Mucosa of gallbladder (tissue), 1 donor: ENCODE measurements around the gene VWA5A. TPM values are rescaled to one million over a fixed set of nuclear protein-coding genes. Genes with fewer than 3 reads are reported as not detected.
A peak's percentile ranks its signal among the peaks of the same experiment; 100 is the strongest.

Experiments used
- DNase-seq: peaks from one replicate; pipeline ENCODE4 v3.0.0-alpha.2; 2020; ENCODE audit warnings: low spot score
- total RNA-seq: library from RNA; stranded (reverse); gene quantifications from one replicate; pipeline ENCODE4 v1.2.1, GENCODE V29; 2021
- donor health status: DM: no; HTN: no; CAD: no.

The VWA5A gene, protein sequence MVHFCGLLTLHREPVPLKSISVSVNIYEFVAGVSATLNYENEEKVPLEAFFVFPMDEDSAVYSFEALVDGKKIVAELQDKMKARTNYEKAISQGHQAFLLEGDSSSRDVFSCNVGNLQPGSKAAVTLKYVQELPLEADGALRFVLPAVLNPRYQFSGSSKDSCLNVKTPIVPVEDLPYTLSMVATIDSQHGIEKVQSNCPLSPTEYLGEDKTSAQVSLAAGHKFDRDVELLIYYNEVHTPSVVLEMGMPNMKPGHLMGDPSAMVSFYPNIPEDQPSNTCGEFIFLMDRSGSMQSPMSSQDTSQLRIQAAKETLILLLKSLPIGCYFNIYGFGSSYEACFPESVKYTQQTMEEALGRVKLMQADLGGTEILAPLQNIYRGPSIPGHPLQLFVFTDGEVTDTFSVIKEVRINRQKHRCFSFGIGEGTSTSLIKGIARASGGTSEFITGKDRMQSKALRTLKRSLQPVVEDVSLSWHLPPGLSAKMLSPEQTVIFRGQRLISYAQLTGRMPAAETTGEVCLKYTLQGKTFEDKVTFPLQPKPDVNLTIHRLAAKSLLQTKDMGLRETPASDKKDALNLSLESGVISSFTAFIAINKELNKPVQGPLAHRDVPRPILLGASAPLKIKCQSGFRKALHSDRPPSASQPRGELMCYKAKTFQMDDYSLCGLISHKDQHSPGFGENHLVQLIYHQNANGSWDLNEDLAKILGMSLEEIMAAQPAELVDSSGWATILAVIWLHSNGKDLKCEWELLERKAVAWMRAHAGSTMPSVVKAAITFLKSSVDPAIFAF
- total RNA-seq = 60.2 TPM

DNA sequence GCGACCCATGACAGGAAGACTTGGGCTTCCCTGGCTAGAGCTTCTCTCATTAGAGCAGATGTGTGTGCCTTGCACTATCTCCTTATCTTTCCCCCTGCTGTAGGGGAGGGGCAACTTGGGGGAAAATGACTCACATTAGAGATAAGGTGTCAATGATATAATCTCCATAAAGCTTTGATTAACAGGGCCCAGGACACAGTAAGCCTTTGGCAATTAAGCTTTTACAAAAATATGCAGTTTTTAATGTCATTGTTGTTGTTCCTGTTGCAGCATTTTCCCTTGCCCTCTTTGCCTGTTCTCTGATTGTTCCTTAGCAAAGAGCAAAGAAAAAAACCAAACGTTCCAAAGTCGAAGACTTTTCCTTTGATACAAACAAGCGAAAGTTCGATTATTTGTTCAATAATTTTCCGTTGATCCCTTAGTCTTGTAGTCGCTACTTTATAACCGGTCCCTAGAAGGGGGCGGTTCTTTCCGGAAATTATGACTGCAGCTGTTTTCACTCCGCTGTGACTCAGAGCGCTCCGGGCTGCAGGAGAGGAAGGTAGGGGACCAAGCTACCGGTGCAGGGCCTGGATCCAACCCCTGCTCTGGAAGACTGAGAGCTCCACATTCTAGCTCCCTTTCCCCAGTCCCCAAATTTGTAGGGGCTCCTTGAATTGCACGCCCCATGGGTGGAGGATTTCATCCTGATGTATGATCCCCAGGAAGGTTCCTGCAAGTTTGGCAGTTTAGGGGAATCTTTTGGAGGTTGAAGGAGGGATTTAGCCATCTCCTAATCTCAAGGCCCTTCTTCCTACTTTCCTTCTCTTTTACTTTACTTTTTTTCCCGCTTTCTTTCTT is at the start of gene VWA5A:
Gene VWA5A (plus strand): TSS at position 509 of the 840 bp plus-strand sequence. CDS start 2,062 bp downstream, outside the sequence.
- DNase-seq = peak; percentile 90

DNA sequence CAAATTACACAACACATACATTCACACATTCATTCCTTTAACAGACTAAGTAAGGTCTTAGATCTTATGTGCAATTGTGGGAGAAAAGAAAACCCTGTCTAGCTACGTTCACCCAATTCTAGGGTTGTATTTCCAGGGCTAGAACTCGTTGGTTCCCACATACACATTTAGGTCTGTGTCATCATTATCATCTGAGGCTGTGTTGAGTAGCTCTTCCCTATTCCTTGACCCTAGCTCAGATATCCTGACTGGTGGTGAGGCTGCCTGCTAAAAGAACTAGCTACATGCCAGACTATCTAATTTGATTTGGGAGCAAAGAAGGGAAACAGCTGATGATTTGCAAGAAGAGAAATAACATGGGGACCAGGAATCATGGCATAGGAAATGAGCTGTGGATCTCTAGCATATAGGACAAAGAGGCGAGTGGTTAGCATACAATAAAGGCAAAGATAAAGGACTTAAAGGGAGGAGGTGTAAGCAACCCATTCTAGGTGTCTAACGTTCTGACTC is 46.6 kb upstream of the VWA5A start:
- DNase-seq = no peak

DNA sequence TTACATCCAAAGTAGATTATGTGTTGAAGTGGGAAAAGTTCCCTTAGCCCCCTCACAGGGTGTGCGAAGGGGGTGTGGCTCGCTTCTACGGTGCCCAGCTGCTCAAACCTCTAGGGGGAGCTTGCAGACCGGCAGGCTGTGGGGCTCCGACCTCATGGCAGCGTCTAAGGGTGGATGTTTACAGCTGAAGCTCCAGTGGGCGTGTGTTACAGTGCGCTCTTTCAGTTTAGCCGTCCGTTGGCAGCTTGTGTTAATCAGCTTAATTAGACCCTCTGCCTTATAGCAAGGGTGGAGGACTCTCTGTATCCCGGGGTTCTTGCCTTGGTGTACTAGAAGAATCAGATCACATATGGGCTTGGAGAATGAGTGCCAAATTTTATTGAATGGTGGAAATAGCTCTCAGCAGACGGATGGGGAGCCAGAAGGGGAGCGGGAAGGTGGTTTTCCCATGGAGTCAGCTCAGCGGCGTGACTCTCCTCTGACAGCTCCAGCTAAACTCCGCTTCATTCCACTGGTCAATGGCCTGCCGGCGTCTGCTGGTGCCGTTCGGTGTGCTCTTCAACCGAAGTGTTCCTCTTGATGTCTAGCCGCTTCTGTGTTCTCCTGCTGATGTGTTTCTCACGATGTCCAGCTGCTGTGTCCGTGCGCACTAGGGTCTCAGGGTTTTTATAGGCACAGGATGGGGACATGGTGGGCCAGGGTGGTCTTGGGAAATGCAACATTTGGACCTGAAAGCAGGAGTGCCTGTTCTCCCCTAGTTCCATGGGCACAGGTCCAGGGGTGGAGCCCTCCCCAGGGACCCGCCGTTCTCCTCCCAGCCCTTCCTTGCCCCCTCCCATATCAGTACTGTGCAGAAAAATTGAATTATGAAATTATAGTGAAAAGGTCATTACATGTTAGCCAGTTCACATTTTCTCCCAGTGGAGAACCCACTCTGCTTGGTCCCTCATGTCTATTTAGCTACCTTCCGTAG is 45.5 kb upstream of the VWA5A start:
- DNase-seq = no peak

DNA sequence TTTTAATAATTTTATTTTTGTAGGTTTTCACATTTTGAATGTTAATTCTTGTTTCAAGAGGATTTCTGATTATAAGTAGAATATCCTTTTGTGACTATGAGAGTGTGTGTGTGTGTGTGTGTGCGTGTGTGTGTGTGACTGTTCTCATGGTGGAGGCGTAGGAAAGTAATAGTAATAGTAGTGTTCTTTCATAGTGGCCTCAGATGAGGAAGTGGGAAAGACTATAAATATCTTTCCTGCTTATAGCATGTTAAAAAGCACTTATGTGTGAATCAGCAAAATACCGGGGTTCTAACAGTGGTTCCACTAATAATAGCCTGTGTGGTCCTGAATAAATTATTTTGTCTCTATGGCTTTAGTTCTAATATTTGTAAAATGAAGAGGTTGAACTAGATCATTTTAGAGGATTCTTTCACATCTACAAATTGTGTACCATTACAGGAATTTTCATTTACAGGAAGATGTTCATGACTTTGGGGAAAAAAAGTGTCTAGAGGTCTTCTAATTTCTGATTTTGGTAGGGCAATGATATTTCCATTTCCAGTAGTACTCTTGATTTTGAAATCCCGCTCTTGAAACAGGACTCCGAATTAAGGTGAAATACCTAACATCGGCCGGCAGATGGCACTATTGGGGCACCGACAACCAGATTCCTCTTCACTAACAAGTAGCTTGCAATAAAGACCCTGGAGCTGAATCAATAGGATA is 44.2 kb upstream of the VWA5A start:
- peak; percentile 60 for DNase-seq

DNA sequence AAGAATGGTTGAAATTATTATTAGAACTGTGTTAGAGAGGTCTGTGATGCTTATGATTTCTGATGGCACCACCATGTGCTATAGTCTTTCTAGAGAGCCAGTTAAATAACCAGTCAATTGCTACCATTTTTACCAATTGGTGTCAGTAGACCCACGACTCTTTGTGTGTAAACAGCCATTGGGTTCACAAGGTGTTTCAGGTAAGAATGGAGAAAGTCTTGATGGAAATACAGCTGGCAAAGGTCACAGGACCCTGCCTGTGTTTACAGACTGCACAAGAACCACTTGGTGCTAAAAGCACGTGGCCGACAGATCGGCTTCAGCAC is 43.7 kb upstream of the VWA5A start:
- DNase-seq = no peak

DNA sequence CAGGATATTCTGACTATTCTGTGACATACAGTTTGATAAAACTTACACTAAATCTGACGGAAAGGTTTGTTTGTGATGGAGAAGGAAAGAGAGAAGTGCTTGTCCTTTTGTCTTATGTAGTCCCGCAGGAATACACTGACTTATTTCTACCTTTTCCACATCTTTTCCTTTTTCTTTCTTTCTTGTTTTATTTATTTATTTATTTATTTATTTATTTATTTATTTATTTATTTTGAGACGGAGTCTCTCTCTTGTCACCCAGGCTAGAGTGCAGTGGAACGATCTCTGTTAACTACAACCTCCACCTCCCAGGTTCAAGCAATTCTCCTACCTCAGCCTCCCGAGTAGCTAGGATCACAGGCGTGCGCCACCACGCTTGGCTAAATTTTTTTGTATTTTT is 43.1 kb upstream of the VWA5A start:
- DNase-seq = no peak

DNA sequence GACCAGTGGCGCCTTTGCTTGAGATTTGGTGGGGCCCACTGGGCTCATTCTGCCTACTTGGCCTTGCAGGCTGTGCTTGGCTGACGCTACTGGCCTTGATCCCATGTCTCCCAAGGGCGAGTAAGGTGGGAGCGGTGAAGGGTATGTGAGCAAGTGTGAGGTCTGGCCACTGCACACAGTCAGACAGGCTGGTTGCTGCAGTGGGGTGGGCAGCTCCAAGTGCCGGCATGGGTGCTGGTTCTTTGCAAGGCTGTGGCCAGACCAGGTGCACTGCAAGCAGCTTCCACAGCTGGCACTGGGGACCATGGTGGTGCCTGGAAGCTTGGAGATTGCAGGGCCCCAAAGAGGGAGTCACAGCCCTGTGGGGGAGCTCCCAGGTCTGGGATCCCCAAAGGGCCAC is 40.7 kb upstream of the VWA5A start:
- no peak for DNase-seq

DNA sequence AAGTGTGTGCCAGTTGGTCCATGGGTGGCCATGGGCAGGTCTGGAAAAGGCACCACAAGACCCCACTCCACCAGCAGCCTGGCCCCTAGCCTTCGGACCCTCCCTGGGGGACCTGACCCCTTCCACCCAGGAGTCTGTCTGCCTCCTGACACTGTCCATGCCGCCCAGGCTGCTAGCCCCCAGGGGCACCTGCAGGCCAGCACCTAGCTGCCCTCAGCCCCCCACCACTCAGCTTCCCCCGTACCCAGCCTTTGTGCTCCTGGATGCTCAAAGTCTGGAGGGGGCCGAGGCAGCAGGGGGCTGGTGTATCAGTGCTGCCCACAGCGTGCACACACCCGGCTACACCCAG is 39.8 kb upstream of the VWA5A start:
- no peak for DNase-seq

DNA sequence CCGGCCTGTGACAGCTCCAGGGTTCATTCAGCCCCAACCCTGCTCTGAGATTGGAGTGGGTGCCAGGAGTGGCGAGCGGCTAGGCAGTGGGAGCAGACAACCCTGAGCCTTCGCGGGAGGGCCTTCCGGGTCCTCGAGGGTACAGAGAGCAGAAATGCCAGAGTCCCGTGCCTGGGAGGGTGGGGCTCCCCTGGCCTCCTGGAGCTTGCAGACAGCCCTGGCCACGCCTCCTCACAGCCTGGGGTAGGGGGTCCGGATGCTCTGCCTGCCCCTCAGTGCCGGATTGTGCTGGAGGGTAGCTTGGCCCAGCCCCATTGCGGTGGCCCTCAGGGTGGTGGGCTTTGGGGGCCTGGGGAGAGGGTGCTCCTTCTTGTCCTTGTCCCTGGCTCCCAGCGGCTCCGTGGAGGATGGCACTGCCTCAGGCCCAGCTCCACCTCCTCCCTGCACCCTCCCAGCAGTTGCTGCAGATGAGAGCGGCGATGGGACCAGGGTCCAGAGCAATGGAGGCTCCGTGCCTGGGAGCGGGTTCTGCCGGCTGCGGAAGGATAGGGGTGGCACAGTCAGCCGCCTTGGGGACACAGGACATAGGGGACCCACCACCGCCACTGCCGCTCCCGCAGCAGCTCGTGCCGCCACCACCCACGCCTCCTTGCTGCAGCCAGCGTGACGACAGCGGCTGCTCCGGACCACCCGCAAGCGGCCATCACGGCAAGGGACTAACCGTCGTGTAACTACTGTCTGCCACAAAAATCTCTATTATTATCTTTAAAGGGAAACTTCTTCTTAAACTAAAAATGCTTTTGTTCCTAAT is 39.2 kb upstream of the VWA5A start:
- no peak for DNase-seq

DNA sequence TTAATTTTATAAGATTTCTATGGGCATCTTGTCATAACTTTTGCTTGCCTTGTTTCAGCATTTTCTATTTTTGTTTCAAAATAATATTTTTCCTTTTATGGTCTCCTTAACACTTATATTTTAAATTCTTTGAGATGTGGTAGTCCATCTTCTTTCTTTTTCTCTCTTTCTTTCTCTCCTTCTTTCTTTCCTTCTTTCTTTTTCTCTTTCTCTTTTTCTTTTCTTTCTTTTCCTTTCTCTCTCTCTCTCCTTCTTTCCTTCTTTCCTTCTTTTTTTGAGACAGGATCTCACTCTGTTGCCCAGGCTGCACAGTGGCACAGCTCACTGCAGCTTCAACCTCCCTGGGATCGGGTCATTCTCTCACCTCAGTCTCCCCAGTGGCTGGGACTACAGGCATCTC is 38.0 kb upstream of the VWA5A start:
- DNase-seq = no peak

DNA sequence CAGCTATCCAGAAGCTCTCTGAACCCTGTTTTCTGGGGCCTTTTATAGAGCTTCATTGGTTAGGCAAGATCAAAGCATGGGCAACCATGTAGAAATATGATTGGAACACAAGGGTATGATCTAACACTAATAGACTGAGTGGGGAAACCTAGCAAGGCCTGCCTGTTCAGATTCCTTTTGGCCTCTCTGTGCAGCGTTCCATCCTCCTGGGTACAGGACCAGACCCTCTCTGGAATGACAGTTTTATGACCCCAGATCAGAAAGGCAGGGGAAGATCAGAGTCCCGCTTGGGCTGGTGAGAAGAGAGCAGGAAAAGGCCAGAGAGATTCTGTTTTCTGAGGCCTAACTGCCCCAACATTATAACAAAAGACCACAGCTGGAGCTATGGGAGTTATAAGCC is 36.7 kb upstream of the VWA5A start:
- DNase-seq = no peak

DNA sequence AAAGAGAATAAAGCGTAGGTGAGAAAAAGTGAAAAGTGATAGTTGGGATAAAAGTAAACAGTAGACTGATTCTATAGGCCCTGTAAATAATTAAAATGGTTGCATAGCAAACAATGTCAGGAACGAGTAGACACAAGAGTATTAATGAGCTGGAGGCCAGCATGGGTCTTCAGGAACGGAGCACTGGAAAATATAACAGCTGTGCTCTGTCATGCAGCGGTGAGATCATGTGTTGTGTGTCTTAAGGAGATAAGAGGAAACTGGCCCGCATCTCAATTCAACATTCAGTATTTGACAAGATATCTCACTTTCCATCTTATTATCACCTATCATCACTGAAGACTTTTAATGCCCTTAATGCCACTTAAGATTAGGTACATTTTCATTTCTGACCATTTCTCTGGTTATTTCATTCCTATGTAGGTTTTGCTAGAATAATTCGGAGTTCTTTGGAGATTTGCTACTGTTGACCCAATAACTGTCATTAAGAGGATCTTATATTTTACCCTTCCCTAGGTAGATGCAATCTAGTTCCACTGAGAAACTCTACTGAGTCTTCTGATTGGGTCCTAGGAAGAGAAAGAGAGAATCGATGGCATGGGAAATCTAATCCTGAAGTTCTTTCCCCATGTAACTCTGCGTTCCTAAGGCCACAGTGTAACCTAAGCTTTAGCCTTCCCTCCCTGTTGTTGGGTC is 35.5 kb upstream of the VWA5A start:
- DNase-seq = no peak

DNA sequence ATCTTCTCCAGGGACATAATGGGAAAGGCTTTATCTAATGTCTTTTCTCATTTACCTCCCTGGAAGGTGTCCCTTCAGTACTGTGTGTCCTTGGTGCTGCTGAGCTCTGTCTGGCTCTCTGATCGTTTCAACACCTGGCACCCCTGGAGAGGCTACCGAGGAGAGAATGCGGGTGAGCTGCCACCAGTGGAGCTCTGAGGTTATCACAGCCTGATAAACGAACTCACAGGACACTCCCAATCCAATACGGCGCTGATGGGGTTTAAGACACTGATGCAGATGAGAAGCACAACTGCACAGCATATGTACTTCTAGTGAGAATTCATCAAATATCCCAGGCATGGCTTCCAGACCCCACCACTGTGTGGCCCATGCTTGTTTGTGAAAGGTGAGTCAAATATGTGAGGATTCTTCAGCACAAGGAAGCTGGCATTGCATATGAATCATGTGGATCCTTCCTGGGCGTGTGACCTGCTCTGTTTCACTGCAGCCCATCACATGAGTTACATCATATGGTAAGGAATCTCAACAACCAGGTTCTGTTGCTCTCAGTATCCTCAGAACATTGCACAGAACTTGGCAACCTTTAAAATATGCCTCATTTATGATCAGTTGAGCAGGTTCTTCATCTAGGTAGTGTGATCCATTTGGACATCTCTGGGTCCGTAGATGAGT is 34.8 kb upstream of the VWA5A start:
- DNase-seq = no peak

DNA sequence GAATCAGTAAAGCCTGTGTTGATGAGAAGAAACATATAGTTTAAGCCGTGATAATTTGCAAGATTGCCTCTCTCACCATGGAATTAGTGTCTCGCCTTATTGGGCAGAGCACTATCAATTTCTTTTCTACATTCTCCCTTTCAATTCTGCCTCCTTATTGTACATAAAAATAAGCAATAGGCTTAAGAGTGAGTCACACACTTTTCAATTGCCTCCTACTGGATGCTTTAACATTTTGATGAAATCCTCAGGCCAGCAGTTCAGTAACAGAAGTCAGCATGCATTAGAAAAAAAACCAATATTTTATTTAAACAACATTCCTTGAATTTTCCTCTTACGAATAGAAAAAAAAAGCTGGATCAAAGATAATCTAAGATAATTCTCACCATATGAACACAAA is 33.8 kb upstream of the VWA5A start:
- no peak for DNase-seq

DNA sequence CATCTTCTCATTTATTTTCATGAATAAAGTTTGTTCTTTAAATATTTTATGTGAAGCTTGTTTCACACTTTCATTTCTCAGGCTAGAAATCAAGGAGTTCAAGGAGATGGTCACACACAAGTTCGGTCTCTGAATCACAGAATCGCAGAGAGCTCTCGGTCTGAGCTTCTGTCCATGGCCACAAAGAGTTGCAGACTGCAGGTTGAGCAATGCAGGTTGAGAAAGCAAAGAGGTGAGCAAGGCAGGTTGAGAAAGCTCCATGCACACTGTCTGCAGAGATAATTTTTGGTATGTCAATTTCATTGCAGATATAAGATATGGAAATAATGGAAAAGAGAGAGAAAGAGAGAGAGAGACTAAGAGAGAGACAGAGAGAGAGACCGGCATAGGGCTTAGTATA is 32.9 kb upstream of the VWA5A start:
- no peak for DNase-seq

DNA sequence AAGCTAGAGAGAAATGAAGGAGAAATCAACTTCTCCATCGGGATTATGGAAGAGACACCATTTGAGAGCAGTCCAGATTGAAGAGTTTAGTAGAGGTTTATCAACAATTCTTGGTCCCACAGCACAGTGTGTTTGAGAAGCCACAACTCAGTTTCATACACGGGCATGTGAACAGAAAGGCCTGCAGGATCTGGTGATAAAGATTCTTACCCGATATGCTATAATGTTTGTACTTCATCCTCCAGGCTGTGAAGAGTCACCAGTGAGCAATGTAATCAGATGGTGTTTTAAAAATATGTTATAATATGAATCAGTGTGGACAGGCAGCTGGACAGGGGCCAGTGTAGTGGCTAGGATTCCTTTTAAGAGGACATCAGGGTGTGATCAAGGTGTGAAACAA is 29.7 kb upstream of the VWA5A start:
- DNase-seq = no peak

DNA sequence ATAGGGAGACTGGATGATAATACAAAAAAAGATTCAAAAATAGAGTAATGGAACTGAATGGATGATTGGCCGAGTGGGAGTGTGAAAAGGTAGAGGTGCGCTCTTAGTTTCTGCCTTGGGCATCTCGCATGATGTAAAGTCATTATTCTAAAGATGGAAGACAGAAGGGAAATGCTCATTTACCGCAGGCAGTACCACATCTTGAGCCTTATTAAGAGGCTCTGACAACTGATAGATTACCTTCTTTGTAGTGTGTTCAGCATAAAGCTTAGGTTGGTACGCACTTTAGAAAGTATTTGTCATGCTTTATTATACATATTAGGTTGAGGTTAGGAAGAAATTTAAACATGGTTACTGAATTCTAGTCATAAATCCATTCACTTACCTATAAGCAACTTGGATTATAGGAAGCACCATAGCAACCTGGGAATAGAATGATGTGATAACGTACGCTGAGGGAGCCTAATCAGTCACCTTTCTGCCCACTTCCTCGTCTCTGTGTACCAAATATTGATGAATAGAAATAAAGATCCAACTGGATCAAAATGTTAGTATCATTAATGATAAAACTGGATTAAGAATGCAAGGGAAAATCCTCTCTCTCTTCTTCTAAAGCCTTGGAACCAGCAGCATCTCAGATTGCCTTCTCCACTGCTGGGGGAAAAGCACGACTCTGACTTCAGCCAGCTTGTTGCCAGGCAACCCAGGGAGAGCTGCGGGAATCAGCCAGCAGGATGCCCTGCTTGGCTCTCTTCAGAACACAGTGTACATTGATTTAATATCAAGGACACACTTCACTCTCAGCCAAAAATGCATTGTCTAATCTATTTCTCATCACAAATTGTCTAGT is 29.0 kb upstream of the VWA5A start:
- no peak for DNase-seq
